NCI-H69 (cell line): ENCODE measurements around the gene TRMU.

Source experiments
- DNase-seq: peaks from one replicate; lab custom pipeline; 2025; lab: John Stamatoyannopoulos, UW

Gene TRMU

GRCh38 chr22:46369716-46370583 is 34.4 kb downstream of the TRMU start:
- no peak for DNase-seq

GRCh38 chr22:46370584-46371291 is 35.2 kb downstream of the TRMU start:
- no peak for DNase-seq

DNA sequence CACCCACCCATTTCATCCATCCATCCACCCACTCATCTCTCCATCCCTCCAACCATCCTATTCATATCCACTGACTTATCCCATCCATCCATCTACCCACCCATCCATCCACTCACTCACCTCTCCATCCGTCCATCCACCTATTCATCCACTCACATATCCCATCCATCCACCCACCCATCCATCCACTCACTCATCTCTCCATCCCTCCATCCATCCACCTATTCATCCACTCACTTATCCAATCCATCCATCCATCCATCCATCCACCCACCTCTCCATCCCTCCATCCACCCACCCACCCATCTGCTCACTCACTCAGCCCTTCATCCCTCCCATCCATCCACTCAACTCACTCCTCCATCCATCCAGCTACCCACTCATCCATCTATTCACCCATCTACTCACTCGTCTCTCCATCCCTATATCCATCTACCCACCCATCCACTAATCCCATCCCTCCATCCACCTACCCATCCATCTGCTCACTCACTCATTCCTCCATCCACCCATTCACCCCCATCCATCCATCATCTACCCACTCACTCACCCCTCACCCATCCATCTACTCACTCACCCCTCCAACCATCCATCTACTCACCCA is 36.2 kb downstream of the TRMU start:
- no peak for DNase-seq

GRCh38 chr22:46372686-46373085 is 37.2 kb downstream of the TRMU start:
- no peak for DNase-seq

DNA sequence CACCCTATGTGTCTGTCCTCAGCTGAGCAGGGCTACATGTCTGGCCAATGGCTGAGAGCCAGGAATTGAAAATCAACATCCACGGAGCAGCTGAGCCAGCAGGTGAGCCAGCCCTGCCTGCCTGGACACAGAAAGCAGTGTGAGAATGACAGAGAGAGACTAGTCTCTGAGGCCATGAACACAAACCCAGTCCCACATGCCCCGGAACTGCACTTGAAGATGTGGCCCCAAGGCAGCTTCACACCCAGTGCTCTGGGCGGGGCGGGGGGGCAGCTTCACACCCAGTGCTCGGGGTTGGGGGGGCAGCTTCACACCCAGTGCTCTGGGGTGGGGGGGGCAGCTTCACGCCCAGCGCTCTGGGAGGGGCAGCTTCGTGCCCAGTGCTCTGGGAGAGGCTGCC is 37.6 kb downstream of the TRMU start:
- DNase-seq: peak; percentile 68

- DNase-seq: no peak
Measured at GRCh38 chr22:46373921-46374662, 38.6 kb downstream of the TRMU start.

GRCh38 chr22:46374663-46375474 is 39.4 kb downstream of the TRMU start:
- no peak for DNase-seq

DNA sequence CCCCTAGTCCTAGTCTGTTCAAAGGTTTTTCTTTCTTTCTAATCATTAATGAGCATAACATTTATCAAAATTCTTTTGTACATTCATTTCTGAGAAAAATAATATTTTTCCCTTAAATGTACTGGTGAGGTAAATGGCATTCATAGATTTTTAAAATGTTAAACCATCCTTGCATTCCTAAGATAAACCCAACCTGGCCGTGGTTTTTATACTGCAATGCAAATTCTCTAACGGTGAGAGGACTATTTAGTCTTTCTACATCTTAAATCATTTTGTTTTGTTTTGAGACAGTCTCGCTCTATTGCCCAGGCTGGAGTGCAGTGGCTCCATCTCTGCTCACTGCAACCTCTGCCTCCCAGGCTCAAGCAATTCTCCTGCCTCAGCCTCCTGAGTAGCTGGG is 40.6 kb downstream of the TRMU start:
- no peak for DNase-seq

DNA sequence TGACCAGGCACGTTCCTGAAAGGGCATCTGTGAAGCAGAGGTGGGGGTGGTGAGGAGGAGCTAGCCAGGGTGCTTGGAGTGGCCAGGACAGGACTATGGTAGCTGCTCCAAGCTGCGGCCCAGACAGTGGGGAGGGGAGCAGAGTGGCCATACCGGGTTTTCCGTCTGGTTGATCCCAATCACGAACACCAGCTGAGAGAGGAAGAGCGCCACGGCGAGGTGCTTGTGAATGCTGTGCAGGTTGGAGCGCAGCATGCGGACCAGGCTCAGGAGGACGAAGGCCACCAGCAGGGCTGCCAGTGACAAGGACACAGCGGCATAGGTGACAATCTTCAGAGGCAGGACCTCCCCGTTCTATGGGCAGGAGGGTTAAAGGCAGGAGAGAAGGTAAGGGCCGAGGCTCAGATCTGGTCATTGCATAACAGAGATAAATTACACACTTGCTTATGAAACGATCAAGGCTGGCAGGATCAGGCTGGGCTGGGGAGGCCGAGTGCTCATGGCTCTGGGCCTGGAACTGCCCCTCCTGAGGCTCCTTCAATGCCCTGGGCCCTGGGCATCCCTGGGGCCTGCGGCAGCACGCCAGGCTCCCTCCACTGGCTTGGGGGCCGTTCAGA is 41.5 kb downstream of the TRMU start:
- DNase-seq: no peak

DNA sequence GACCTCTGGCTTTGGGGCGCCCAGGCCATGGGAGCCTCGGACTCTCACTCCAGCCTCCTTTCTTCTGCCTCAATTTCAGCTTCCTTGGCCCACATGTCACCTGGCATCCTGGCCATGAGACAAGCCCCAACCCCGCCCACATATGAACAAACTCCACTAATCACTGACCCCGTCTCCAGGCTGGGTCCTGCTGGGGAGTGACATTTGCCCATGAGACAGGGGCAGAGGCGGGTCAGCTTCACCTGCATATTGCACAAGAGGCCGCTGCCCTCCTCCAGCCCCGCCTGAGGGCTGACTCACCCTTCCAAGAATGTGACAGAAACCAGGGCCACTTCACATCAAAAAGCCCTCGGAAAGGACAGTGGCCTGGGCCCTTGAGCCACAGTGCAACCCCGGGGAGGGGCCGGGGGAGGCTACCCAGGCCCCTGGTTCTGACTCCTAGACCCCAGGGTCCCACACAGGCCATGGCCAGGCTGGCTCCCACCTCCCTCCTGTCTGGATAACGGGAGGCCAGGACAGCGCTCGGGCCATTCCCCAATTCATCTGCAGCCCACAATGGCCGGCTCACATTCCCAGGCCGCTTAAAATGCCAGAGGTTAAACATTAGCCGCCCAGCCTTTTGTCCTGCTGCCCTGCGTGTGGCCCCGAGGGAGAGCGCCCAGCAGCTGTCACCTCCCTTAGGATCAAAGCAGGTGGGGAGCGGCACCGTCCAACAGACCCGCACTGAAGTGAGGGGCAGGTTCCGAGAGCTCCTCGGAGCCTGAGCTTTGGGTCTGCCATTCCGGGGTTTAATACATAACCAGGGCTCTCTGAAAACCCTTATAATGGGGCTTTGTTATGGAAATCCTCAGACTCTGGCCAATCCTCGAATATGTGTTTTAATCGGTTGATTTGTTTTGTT is 42.3 kb downstream of the TRMU start:
- DNase-seq: no peak

DNA sequence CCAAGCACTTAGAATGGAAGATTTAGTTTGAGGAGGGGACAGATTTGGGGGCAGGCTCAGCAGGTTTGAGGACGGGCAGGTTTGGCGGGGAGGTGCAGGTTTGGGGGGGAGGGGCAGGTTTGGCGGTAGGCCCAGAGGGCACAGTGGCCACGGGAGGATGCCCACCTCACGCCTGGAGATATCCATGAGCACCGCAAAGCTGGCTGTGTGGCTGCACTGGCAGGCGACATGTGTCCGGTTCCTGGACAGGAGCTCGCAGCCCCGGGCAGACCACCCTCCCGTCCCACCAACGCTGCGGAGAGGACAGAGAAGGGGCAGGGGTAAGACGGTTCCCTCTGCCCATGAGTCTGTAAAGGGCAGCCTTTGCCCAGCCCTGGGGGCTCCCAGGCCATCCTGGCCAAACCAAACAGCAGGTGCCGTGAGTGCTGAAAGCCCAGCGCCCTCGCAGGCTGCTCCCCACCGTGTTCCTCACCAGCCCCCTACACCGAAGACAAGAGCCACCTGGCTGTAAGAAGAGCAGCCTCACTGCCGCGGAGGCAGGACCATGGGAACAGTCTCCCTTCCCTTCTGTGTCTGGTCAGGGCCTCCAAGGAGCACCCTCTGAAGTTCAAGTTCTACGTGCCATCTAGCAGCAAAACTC is 43.0 kb downstream of the TRMU start:
- DNase-seq: no peak

DNA sequence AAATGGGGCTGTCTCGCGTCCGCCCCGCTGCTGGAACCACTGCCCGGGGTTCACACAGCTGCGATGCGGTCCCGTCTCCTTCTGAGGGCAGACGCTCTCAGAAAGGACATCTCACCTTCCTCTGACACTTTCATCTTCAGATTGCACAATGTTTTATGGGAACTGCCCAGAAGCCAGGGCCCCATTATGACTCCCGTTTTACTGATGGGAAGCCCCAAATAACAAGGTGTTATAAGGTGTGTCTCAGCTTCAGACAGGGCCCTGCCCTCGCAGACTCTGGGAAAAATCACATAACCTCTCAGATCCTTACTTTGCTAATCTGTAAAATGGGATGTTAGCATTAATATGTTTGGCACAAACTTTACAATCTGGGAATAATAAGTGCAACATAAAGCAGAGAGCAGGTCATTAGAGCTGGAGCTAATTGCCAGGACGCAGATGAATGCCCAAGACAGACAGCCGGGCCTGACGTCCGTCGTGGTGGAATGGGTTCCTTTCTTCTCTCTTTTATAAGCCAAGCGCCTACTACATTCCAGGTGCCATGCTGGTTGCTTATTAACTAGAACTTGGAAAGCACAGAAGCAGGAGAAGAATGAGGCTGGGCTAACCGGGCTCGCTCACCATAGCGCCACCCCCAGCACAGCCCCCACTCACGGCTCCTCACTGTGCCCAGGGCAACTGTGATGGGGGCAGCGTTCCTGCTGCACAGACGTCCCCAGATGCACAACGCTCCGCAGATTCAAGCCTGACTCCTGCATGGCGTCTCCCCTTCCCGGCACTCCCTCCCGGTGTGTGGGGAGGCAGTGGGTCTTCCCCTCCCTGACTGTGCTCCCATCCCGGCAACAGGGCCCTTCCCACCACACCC is 43.8 kb downstream of the TRMU start:
- DNase-seq: no peak

DNA sequence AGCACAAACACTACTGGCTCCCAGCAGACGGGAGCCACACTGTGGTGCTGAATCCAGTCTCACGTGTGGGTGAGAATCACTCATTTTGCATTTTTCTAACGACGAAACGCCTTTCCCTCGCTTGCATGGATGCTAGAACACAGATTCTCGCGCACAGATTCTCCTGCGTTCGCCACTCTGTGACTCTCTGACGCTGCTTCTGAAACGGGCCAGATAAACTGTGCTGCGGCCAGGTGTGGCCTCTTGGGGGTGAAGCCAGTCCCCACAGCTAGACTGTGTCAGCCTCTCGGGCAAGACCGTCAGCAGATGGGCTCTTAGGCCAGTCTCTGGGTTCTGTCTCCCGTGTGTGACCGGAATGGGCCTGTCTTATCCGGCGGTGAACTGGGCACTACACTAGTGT is 44.6 kb downstream of the TRMU start:
- no peak for DNase-seq

DNA sequence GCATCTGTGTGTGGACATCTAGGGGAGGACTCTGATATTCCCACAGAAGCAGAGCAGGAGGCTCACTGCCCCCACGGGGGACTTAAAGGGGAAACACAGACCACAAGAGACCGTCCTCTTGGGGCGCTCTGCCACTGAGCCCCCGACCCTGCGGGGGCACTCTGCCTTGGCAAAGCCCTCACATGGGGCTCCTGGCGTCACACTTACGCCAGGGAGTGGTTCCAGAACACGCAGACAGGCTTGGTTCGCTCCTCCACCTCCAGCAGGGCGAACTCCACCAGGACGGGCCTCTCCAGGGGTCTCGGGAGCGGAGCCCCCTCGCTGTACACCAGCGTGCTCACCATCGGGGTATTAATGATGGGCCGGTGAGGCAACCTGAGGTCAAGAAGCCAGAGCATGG is 45.1 kb downstream of the TRMU start:
- DNase-seq: no peak

GRCh38 chr22:46381142-46381541 is 45.6 kb downstream of the TRMU start:
- no peak for DNase-seq

DNA sequence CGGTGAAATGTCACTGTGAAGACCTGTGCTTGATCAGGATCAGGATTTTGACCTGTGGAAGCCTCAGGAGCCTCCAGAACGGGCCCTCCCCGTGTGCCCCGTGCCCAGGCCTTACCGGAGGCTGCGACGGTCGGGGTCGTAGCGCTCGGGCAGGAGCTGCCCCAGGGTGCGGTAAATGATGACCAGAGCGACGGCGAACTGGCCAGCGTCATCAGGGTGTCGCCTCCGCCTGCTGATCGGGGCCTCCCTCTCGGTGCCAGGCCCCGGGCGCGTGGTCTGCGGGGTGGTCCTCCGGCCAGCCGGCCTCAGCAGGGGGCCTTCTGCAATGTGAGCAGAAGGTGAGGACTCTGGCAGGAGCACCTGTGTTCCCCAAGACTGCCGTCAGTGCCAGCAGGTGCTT is 46.2 kb downstream of the TRMU start:
- no peak for DNase-seq

GRCh38 chr22:46382524-46382923 is 47.0 kb downstream of the TRMU start:
- no peak for DNase-seq

GRCh38 chr22:46386312-46386711 is 50.8 kb downstream of the TRMU start:
- DNase-seq: no peak

DNA sequence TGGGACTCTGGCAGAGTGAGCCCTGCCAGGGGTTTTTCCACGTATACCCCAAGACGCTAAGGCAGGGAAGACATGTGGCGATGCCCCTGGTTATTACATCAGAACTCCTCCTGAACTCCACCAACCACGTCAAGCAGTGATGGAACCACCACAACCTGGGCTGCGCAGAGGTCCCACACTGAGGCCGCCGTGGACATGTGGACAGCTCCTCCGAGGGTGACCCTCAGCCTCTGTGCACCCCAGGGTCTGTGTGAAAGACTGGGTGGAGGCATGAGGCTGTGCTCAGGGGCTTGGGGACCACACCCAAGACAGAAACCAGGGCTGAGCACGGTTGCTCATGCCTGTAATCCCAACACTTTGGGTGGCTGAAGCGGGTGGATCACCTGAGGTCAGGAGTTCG is 52.2 kb downstream of the TRMU start:
- no peak for DNase-seq
